IMR-90 (cell line): Measurements from ENCODE around the gene EXO1. TPM values are rescaled to one million over a fixed set of nuclear protein-coding genes. Genes with fewer than 3 reads are reported as not detected.

Experiments
- ATAC-seq: fragments of 200-7000 bp; cut with Tn5 transposase; 2 replicates; pipeline ENCODE4 v1.9.1; 2020; ENCODE audit warnings: low read depth, mild to moderate bottlenecking, moderate library complexity
- BruUV-seq: library from RNA; stranded (reverse); fragments of 400-500 nt; replicated peaks from 2 replicates; lab custom pipeline; 2021; lab: Mats Ljungman, UMichigan
- CTCF ChIA-PET: fragments of 300-600 bp; formaldehyde crosslinking; extraction: SDS; loops from one replicate; lab custom pipeline; 2021; ENCODE audit warnings: antibody characterized with exemption; lab: Yijun Ruan, JAX
- POLR2A ChIA-PET: fragments of 300-600 bp; sonication (Branson Sonifier 250); formaldehyde crosslinking; loops from one replicate; lab custom pipeline; 2022; ENCODE audit warnings: antibody characterized with exemption; ENCODE audit not compliant: unreplicated experiment; lab: Charles Lee
- DNase-seq: peaks from one replicate; pipeline ENCODE4 v3.0.0; 2013
- H2AFZ ChIP-seq: replicated peaks from 2 replicates; pipeline ENCODE3; 2013; ENCODE audit warnings: low read length, mild to moderate bottlenecking; ENCODE audit not compliant: poor library complexity
- H2AK5ac ChIP-seq: 2 replicates; pipeline ENCODE4 v1.6.1; 2013; ENCODE audit warnings: low read depth, low read length, inconsistent platforms
- H2AK9ac ChIP-seq: replicated peaks from 2 replicates; pipeline ENCODE3; 2013; ENCODE audit warnings: mild to moderate bottlenecking, low read depth, low read length, moderate library complexity; ENCODE audit not compliant: poor library complexity
- H2BK120ac ChIP-seq: 2 replicates; pipeline ENCODE4 v1.6.1; 2013; ENCODE audit warnings: low read depth, low read length, inconsistent platforms
- H2BK15ac ChIP-seq: 3 replicates; pipeline ENCODE4 v1.6.1; 2013; ENCODE audit warnings: low read depth, low read length, inconsistent platforms
- H2BK20ac ChIP-seq: 2 replicates; pipeline ENCODE4 v1.6.1; 2013; ENCODE audit warnings: low read depth, mild to moderate bottlenecking, inconsistent platforms, low read length, moderate library complexity
- H2BK5ac ChIP-seq: 2 replicates; pipeline ENCODE4 v1.6.1; 2013; ENCODE audit warnings: mild to moderate bottlenecking, low read depth, low read length, inconsistent platforms; ENCODE audit not compliant: poor library complexity, severe bottlenecking
- H3K14ac ChIP-seq: replicated peaks from 2 replicates; pipeline ENCODE4 v1.6.1; 2013; ENCODE audit warnings: low read depth, low read length, inconsistent platforms
- H3K18ac ChIP-seq: 2 replicates; pipeline ENCODE4 v1.6.1; 2013; ENCODE audit warnings: low read depth, low read length, control low read depth
- H3K23ac ChIP-seq: 2 replicates; pipeline ENCODE4 v1.6.1; 2013; ENCODE audit warnings: low read depth, low read length, inconsistent platforms
- H3K27ac ChIP-seq: 2 replicates; pipeline ENCODE4 v1.5.1; 2013; ENCODE audit warnings: mild to moderate bottlenecking, control low read depth, low read length; ENCODE audit not compliant: insufficient read depth
- H3K27me3 ChIP-seq: 2 replicates; pipeline ENCODE4 v1.6.1; 2013; ENCODE audit warnings: low read length; ENCODE audit not compliant: control insufficient read depth, insufficient read depth
- H3K36me3 ChIP-seq: 2 replicates; pipeline ENCODE4 v1.6.1; 2013; ENCODE audit warnings: low read length, mixed read lengths; ENCODE audit not compliant: control insufficient read depth, insufficient read depth
- H3K4ac ChIP-seq: 2 replicates; pipeline ENCODE4 v1.6.1; 2013; ENCODE audit warnings: low read depth, low read length, inconsistent platforms
- H3K4me1 ChIP-seq: 2 replicates; pipeline ENCODE4 v1.6.1; 2013; ENCODE audit warnings: low read length, mixed read lengths; ENCODE audit not compliant: control insufficient read depth, insufficient read depth
- H3K4me2 ChIP-seq: 2 replicates; pipeline ENCODE4 v1.6.1; 2013; ENCODE audit warnings: low read depth, mild to moderate bottlenecking, control low read depth, low read length, moderate library complexity
- H3K4me3 ChIP-seq: 2 replicates; pipeline ENCODE4 v1.5.1; 2013; ENCODE audit warnings: low read depth, mild to moderate bottlenecking, control low read depth, low read length, moderate library complexity; ENCODE audit not compliant: insufficient read depth
- H3K56ac ChIP-seq: 2 replicates; pipeline ENCODE4 v1.6.1; 2013; ENCODE audit warnings: low read length, inconsistent platforms; ENCODE audit not compliant: insufficient read depth; ENCODE audit errors: extremely low read depth
- H3K79me1 ChIP-seq, 2 experiments: 2 replicates each; pipeline ENCODE4 v1.6.1; 2013; ENCODE audit warnings: low read length in 2 of 2, inconsistent platforms in 1 of 2, low read depth in 1 of 2
- H3K9ac ChIP-seq: 2 replicates; pipeline ENCODE4 v1.6.1; 2013; ENCODE audit warnings: low read depth, low read length, control low read depth
- H3K9me1 ChIP-seq: 2 replicates; pipeline ENCODE4 v1.6.1; 2013; ENCODE audit warnings: low read length, inconsistent platforms; ENCODE audit not compliant: insufficient read depth
- H3K9me3 ChIP-seq: 2 replicates; pipeline ENCODE4 v1.6.1; 2013; ENCODE audit warnings: low read length; ENCODE audit not compliant: control insufficient read depth, insufficient read depth
- H4K20me1 ChIP-seq: 2 replicates; pipeline ENCODE4 v1.6.1; 2013; ENCODE audit warnings: low read length, inconsistent platforms; ENCODE audit not compliant: insufficient read depth
- H4K5ac ChIP-seq: 2 replicates; pipeline ENCODE4 v1.6.1; 2013; ENCODE audit warnings: mild to moderate bottlenecking, low read depth, low read length, control low read depth
- H4K8ac ChIP-seq, 2 experiments: 2 replicates each; pipeline ENCODE4 v1.6.1; 2013; ENCODE audit warnings: low read depth in 2 of 2, low read length in 2 of 2, control low read depth in 1 of 2, inconsistent platforms in 1 of 2
- H4K91ac ChIP-seq: 2 replicates; pipeline ENCODE4 v1.6.1; 2013; ENCODE audit warnings: low read depth, low read length, inconsistent platforms; ENCODE audit not compliant: insufficient read depth
- BHLHE40 ChIP-seq: fragments of 150-350 bp; IDR thresholded peaks from 2 replicates; pipeline ENCODE4 v1.6.1; 2016; ENCODE audit warnings: mild to moderate bottlenecking, low read depth, low read length
- CEBPB ChIP-seq: IDR thresholded peaks from 2 replicates; pipeline ENCODE4 v1.6.1; 2012; ENCODE audit warnings: low read depth, low read length, improper control_type of control experiment
- CHD1 ChIP-seq: IDR thresholded peaks from 2 replicates; pipeline ENCODE4 v1.6.1; 2012; ENCODE audit warnings: low read depth, low read length, improper control_type of control experiment
- FOS ChIP-seq: fragments of 150-350 bp; IDR thresholded peaks from 2 replicates; pipeline ENCODE4 v1.6.1; 2016; ENCODE audit warnings: low read depth, low read length
- MAFK ChIP-seq: IDR thresholded peaks from 2 replicates; pipeline ENCODE4 v1.6.1; 2012; ENCODE audit warnings: low read depth, low read length, improper control_type of control experiment
- MAZ ChIP-seq: IDR thresholded peaks from 2 replicates; pipeline ENCODE4 v1.6.1; 2012; ENCODE audit warnings: low read depth, mild to moderate bottlenecking, low read length, improper control_type of control experiment, moderate library complexity, borderline replicate concordance
- NFE2L2 ChIP-seq: fragments of 150-350 bp; IDR thresholded peaks from 2 replicates; pipeline ENCODE4 v1.6.1; 2016; ENCODE audit warnings: low read depth, mild to moderate bottlenecking, low read length
- POLR2A ChIP-seq: IDR thresholded peaks from 2 replicates; pipeline ENCODE4 v1.6.1; 2012; ENCODE audit warnings: mild to moderate bottlenecking, low read depth, low read length
- RAD21 ChIP-seq: IDR thresholded peaks from 2 replicates; pipeline ENCODE4 v1.6.1; 2012; ENCODE audit warnings: low read length, improper control_type of control experiment
- RCOR1 ChIP-seq: IDR thresholded peaks from 2 replicates; pipeline ENCODE4 v1.6.1; 2012; ENCODE audit warnings: mild to moderate bottlenecking, low read length, improper control_type of control experiment; ENCODE audit not compliant: insufficient replicate concordance
- RFX5 ChIP-seq: IDR thresholded peaks from 2 replicates; pipeline ENCODE4 v1.8.0; 2012; ENCODE audit warnings: low read depth, mild to moderate bottlenecking, low read length, moderate library complexity
- SMC3 ChIP-seq: fragments of 150-350 bp; IDR thresholded peaks from 2 replicates; pipeline ENCODE4 v1.6.1; 2016; ENCODE audit warnings: low read depth, mild to moderate bottlenecking, antibody characterized with exemption, low read length, moderate library complexity
- WGBS, 2 experiments: methylation state at CpG; one replicate each; pipeline versions ENCODE4 v1.1.5 to v1.1.7; 2013; ENCODE audit warnings: missing lambda C conversion rate in 2 of 2; ENCODE audit not compliant: insufficient read length in 1 of 2; ENCODE audit errors: extremely low coverage in 2 of 2; 5-methylcytosine and 5-hydroxymethylcytosine counted together
- dilution Hi-C: fragments of 300-500 bp; cut with HindIII; formaldehyde crosslinking; loops from one replicate; pipeline ENCODE4 v1.14.3; 2018; ENCODE audit warnings: low sequenced_read_pairs; ENCODE audit not compliant: unreplicated experiment
- in situ Hi-C: fragments of 300-500 bp; cut with MboI; formaldehyde crosslinking; loops from 3 replicates; pipeline ENCODE4 v1.14.3; 2019; ENCODE audit warnings: low sequenced_read_pairs, inconsistent platforms, mixed read lengths
- intact Hi-C: fragments of 100-400 bp; cut with micrococcal nuclease; formaldehyde crosslinking; loops from 2 replicates; pipeline ENCODE4 v1.10.0; 2022
- polyA plus RNA-seq, 3 experiments: library from polyadenylated mRNA; depleted of rRNA; stranded (reverse); fragments of >200 nt; gene quantifications; 2 replicates each; pipeline ENCODE4 v1.2.3, GENCODE V29; 2012; ENCODE audit warnings: low replicate concordance in 1 of 3
- total RNA-seq: library from RNA; depleted of rRNA; stranded (reverse); fragments of >200 nt; gene quantifications from 2 replicates; pipeline ENCODE4 v1.2.3, GENCODE V29; 2012
- TF ChIP-seq, protein P1 (sequence below): conservative IDR thresholded peaks from 2 replicates; pipeline ENCODE4 v1.5.1; 2012; ENCODE audit warnings: mild to moderate bottlenecking, low read depth, low read length, improper control_type of control experiment
- TF ChIP-seq, protein P2 (sequence below): fragments of 150-350 bp; IDR thresholded peaks from 2 replicates; pipeline ENCODE4 v1.6.1; 2017; ENCODE audit warnings: mild to moderate bottlenecking, antibody characterized with exemption, low read length, low read depth
- TF ChIP-seq, protein P3 (sequence below): fragments of 150-350 bp; IDR thresholded peaks from 2 replicates; pipeline ENCODE4 v1.6.1; 2016; ENCODE audit warnings: low read depth, mild to moderate bottlenecking, low read length, moderate library complexity, borderline replicate concordance

EXO1 gene
- total and polyA plus RNA-seq, 2 of the 4 experiments (the other 2 are of a cell fraction) = 5.1 to 12.9 TPM

DNA sequence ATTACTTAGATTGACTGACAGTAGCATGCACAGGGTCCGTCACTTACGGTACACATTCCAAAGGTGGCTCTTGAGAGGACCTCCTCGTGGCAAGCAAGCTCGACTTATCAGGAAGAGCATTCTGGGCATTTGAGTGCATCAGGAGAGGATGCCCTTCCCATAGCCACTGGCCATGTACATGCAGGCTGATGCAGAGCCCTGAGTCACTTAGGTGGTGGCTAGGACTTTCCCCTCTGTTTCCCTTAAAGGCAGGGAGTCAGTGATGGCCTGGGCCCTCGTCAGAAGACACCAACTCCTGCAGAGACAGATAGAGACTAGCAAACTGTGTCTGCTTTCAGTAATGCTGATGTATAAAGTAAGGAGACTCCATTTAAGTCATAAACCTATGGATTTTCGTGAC, 12.9 kb downstream of the EXO1 start:
- H4K5ac ChIP-seq = no peak overlapping the region
- no peak overlapping the region for H3K9ac ChIP-seq
- no peak overlapping the region for H2BK5ac ChIP-seq
- H4K8ac ChIP-seq = no peak overlapping the region
- ChIA-PET POLR2A (interaction anchor here (0.6 kb wide), 1 partner anchor 314 kb away, joined by 3 read pairs; no protein-coding TSS in a partner anchor), CTCF (no interaction called here)
- in situ Hi-C loops (no loop called here), intact Hi-C loops (no loop called here), dilution Hi-C loops (no loop called here)
- no peak overlapping the region for H2AFZ ChIP-seq
- no peaks in the 10 kb centered on the region for H3K27me3 ChIP-seq
- no peak overlapping the region for H2BK120ac ChIP-seq
- H3K79me1 ChIP-seq = no peaks in the 10 kb centered on the region
- TF ChIP-seq, protein P1, sequence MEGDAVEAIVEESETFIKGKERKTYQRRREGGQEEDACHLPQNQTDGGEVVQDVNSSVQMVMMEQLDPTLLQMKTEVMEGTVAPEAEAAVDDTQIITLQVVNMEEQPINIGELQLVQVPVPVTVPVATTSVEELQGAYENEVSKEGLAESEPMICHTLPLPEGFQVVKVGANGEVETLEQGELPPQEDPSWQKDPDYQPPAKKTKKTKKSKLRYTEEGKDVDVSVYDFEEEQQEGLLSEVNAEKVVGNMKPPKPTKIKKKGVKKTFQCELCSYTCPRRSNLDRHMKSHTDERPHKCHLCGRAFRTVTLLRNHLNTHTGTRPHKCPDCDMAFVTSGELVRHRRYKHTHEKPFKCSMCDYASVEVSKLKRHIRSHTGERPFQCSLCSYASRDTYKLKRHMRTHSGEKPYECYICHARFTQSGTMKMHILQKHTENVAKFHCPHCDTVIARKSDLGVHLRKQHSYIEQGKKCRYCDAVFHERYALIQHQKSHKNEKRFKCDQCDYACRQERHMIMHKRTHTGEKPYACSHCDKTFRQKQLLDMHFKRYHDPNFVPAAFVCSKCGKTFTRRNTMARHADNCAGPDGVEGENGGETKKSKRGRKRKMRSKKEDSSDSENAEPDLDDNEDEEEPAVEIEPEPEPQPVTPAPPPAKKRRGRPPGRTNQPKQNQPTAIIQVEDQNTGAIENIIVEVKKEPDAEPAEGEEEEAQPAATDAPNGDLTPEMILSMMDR = no peak
- TF ChIP-seq, protein P2, sequence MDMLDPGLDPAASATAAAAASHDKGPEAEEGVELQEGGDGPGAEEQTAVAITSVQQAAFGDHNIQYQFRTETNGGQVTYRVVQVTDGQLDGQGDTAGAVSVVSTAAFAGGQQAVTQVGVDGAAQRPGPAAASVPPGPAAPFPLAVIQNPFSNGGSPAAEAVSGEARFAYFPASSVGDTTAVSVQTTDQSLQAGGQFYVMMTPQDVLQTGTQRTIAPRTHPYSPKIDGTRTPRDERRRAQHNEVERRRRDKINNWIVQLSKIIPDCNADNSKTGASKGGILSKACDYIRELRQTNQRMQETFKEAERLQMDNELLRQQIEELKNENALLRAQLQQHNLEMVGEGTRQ = no peak
- TF ChIP-seq, protein P3, sequence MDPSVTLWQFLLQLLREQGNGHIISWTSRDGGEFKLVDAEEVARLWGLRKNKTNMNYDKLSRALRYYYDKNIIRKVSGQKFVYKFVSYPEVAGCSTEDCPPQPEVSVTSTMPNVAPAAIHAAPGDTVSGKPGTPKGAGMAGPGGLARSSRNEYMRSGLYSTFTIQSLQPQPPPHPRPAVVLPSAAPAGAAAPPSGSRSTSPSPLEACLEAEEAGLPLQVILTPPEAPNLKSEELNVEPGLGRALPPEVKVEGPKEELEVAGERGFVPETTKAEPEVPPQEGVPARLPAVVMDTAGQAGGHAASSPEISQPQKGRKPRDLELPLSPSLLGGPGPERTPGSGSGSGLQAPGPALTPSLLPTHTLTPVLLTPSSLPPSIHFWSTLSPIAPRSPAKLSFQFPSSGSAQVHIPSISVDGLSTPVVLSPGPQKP = no peak
- TF ChIP-seq CEBPB (no peak), CHD1 (no peak), NFE2L2 (no peak), FOS (no peak), MAFK (no peak), RAD21 (no peak), POLR2A (no peak), SMC3 (no peak), MAZ (no peak), RFX5 (no peak), BHLHE40 (no peak), RCOR1 (no peak)
- no peak overlapping the region for H3K56ac ChIP-seq
- no peak overlapping the region for H4K91ac ChIP-seq
- H3K23ac ChIP-seq = no peak overlapping the region
- H4K20me1 ChIP-seq = no peaks in the 10 kb centered on the region
- H3K9me1 ChIP-seq = peaks cover 4% of the 10 kb centered on the region; the same call in 1 of the 2 replicates
- DNase-seq (no peak), ATAC-seq (no peak)
- WGBS, 2 experiments = no CpG with 5 or more reads among the region's 6 CpGs
- no peak overlapping the region for H3K4me2 ChIP-seq
- H2AK5ac ChIP-seq = no peak overlapping the region
- H3K4ac ChIP-seq = no peak overlapping the region
- H3K9me3 ChIP-seq = no peaks in the 10 kb centered on the region
- no peak overlapping the region for H2BK15ac ChIP-seq
- no peak overlapping the region for H3K18ac ChIP-seq
- no peak overlapping the region for H2BK20ac ChIP-seq
- no peak overlapping the region for H2AK9ac ChIP-seq
- peaks cover 2% of the 10 kb centered on the region; the same call in 1 of the 2 replicates for H3K36me3 ChIP-seq
- BruUV-seq = no TSS peak
- H3K27ac ChIP-seq = no peak overlapping the region
- H3K4me3 ChIP-seq = no peak overlapping the region
- H3K4me1 ChIP-seq = no peaks in the 10 kb centered on the region
- H3K14ac ChIP-seq = no peak overlapping the region
